Measurements from ENCODE around the gene IMP4.

Gene IMP4, protein sequence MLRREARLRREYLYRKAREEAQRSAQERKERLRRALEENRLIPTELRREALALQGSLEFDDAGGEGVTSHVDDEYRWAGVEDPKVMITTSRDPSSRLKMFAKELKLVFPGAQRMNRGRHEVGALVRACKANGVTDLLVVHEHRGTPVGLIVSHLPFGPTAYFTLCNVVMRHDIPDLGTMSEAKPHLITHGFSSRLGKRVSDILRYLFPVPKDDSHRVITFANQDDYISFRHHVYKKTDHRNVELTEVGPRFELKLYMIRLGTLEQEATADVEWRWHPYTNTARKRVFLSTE

DNA sequence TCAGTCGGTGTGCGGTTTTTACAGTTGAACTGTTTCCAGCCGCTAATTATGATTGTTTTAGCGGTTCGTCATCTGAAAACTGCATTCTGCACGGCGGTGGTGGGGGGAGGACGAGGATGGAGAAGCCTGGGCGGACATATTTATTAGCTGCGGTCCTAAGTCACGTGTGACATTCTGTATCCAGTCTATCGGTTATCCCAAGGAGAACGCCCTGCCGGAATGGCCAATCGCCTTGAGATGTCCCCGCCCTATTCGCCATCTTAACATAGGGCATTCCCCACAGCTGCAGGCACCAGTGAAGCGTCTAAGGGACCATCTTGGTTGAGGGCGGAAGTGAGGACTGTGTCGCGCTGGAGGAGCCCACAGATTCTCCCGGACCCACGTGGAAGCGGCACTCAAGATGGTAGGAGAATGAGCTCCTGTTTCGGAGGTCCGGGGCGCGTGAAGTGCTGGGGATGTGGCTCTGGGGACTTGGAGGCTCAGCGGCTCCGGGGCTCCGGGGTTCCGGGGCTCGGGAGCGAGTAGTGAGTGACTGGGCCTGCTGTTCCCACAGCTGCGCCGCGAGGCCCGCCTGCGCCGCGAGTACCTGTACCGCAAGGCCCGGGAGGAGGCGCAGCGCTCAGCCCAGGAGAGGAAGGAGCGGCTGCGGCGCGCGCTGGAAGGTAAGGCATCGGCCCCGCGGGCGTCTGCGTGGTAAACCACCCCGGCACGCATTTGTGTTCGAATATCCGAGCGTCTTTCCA is at the start of gene IMP4:
Gene IMP4, plus strand, starts transcription at position 365 of the 743 bp plus-strand sequence. Its CDS starts 36 bp downstream, at position 401.
- no peaks in the 10 kb centered on the region for H3K9me3 ChIP-seq (ENCODE audit: control insufficient read depth in 1 of 2, low read length in 2 of 2)
- peaks cover 2 to 14% of the 10 kb centered on the region in 2 donors for H3K4me1 ChIP-seq (ENCODE audit: control insufficient read depth in 1 of 2, insufficient read depth in 2 of 2, low read length in 2 of 2)
- no peaks in the 10 kb centered on the region for H3K27me3 ChIP-seq (ENCODE audit: low read depth, low read length)
- peaks cover 50 to 55% of the 10 kb centered on the region in 2 donors for H3K36me3 ChIP-seq (ENCODE audit: control insufficient read depth in 1 of 2, insufficient read depth in 2 of 2, low read length in 2 of 2)
- peak within 1 kb of the TSS; percentile 97 for H3K27ac ChIP-seq (ENCODE audit: low read length)
- peak within 1 kb of the TSS; percentile 82 to 90 for H3K4me3 ChIP-seq (ENCODE audit: low read depth in 1 of 2, low read length in 2 of 2)

DNA sequence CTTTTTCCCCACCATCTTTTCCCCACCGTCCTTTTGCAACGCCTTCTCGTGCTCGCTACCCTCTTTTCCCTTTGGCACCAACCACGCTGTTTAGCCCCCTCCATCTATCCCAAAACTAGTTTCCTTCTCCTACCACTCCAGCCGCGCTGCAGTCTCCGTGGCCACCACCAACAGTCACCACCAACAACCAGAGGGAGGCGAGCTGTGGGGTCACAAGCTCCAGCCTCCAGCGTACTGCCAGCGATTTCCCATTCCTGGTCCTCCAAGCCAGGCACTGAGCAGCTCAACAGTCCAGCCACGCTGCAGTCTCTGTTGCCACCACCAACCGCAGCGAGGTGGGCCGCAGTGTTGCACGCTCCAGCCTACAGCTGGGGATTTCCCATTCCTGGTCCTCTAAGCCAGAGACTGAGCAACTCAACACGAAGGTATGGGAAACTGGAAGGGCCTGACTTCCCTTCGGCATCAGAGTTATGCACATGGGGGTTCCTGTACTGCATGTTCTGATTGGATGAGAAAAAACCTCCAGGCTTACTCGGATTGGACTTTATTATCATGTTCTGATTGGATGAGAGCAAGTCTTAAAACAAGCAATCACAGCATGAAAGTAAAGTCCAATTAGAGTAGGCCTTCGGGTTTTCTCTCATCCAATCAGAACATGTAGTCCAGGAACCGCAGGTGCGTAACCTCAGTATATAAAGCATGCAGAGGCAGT is 42.3 kb upstream of the IMP4 start:
- no peaks in the 10 kb centered on the region for H3K4me1 ChIP-seq (ENCODE audit: control insufficient read depth in 1 of 2, insufficient read depth in 2 of 2, low read length in 2 of 2)
- H3K9me3 ChIP-seq (ENCODE audit: control insufficient read depth in 1 of 2, low read length in 2 of 2) = no peaks in the 10 kb centered on the region
- H3K27ac ChIP-seq (ENCODE audit: low read length) = no peak overlapping the region
- no peak overlapping the region for H3K4me3 ChIP-seq (ENCODE audit: low read depth in 1 of 2, low read length in 2 of 2)
- H3K36me3 ChIP-seq (ENCODE audit: control insufficient read depth in 1 of 2, insufficient read depth in 2 of 2, low read length in 2 of 2) = no peaks in the 10 kb centered on the region
- H3K27me3 ChIP-seq (ENCODE audit: low read depth, low read length) = no peaks in the 10 kb centered on the region

DNA sequence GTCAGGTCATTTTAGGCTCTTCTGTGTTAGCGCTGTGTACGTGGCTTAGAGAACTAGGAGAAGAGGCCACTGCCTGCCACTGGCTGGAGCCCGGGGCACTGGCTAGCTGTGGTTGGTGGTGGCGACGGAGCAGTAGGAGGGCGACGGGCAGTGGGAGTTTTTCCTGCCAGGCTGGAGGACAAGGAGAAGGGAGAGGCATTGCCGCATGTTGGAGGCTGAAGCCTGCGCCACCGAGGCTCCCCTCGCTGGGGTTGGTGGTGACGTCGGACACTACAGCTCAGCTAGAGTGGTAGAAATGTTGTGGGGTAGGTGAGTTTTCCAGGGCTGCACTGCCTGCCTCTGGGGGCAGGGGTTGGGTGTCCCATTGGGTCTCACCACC is 41.7 kb upstream of the IMP4 start:
- no peaks in the 10 kb centered on the region for H3K36me3 ChIP-seq (ENCODE audit: control insufficient read depth in 1 of 2, insufficient read depth in 2 of 2, low read length in 2 of 2)
- H3K9me3 ChIP-seq (ENCODE audit: control insufficient read depth in 1 of 2, low read length in 2 of 2) = no peaks in the 10 kb centered on the region
- H3K4me1 ChIP-seq (ENCODE audit: control insufficient read depth in 1 of 2, insufficient read depth in 2 of 2, low read length in 2 of 2) = no peaks in the 10 kb centered on the region

DNA sequence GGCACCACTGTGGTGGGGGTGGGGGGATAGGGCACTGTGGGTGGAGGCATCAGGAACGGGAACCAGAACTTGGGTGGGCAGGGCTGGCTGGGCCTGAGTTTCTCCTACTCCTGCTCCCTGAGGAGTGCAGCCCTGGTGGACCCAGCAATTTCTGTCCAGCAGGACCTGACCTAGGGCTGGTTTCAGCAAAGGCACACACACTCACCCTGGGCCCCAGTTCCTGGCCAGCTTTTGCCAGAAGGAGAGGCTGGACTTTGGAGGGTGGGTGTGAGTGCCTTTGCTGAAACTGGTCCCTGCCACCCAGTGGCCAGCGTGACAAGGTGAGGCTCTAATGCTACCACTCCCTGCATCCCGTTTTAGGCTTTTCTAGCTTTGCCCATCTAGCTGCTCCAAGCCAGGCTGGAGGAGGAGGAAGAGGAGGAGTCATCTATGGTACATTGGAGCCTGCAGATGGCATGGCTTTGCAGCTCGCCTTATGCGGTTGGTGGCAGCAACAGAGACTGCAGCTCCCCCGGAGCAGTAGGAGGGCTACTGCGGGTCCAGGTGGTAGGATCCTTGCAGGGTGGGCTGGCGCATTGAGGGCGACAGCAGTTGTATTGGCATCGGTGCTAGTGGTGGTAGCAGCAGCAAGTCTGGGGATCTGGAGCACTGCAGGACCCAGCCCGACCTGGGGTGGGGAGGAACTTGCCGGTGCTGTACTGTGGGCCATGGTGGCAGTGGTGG is 40.4 kb upstream of the IMP4 start:
- Histone ChIP-seq H3K36me3 (ENCODE audit: control insufficient read depth in 1 of 2, insufficient read depth in 2 of 2, low read length in 2 of 2) (no peaks in the 10 kb centered on the region), H3K4me1 (ENCODE audit: control insufficient read depth in 1 of 2, insufficient read depth in 2 of 2, low read length in 2 of 2) (no peaks in the 10 kb centered on the region)

More for the DNA sequence above, 41.7 kb upstream of the IMP4 start:
- Histone ChIP-seq H3K27me3 (ENCODE audit: low read depth, low read length) (no peaks in the 10 kb centered on the region), H3K4me3 (ENCODE audit: low read depth in 1 of 2, low read length in 2 of 2) (no peak overlapping the region), H3K27ac (ENCODE audit: low read length) (no peak overlapping the region)

DNA sequence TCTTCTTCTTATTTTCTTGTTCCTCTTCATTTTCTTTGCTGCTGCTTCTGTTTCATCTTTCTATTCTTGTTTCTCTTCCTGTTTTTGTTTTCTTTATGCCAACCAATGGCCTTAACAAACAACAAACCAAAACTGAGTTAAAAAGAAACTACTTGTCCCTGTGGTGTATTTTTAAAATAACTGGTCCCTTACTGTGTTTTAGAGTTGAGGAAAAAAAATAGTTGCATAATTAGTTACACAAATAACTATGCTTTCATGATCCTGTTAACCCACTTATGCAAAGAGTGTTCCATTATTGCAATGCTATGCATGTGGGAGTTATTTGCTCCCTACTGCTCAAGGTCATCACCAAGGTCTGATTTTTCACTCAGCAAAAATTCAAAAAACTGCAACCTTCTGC is 39.5 kb upstream of the IMP4 start:
- Histone ChIP-seq H3K27ac (ENCODE audit: low read length) (no peak overlapping the region), H3K36me3 (ENCODE audit: control insufficient read depth in 1 of 2, insufficient read depth in 2 of 2, low read length in 2 of 2) (no peaks in the 10 kb centered on the region), H3K9me3 (ENCODE audit: control insufficient read depth in 1 of 2, low read length in 2 of 2) (no peaks in the 10 kb centered on the region), H3K27me3 (ENCODE audit: low read depth, low read length) (no peaks in the 10 kb centered on the region), H3K4me3 (ENCODE audit: low read depth in 1 of 2, low read length in 2 of 2) (no peak overlapping the region), H3K4me1 (ENCODE audit: control insufficient read depth in 1 of 2, insufficient read depth in 2 of 2, low read length in 2 of 2) (no peaks in the 10 kb centered on the region)

More for the DNA sequence above, 40.4 kb upstream of the IMP4 start:
- Histone ChIP-seq H3K4me3 (ENCODE audit: low read depth in 1 of 2, low read length in 2 of 2) (no peak overlapping the region), H3K9me3 (ENCODE audit: control insufficient read depth in 1 of 2, low read length in 2 of 2) (no peaks in the 10 kb centered on the region), H3K27ac (ENCODE audit: low read length) (no peak overlapping the region), H3K27me3 (ENCODE audit: low read depth, low read length) (no peaks in the 10 kb centered on the region)

DNA sequence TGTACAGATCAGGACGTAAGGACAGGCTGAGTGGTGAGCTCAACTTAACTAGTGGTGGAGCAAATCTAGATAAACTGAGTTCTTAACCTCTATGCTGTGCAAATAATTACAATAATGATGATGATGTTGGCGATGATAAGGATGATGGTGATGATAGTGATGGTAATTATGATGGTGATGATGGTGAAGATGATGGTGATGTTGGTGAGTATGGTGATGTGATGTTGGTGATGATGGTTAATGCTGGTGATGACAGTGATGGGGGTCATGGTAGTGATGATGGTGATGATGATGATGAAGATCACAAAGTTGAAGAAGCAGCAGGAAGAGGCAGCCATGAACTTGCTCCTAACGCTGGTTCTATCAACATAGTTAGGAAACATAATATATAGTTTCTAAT is 38.0 kb upstream of the IMP4 start:
- Histone ChIP-seq H3K4me1 (ENCODE audit: control insufficient read depth in 1 of 2, insufficient read depth in 2 of 2, low read length in 2 of 2) (no peaks in the 10 kb centered on the region), H3K27ac (ENCODE audit: low read length) (no peak overlapping the region), H3K4me3 (ENCODE audit: low read depth in 1 of 2, low read length in 2 of 2) (no peak overlapping the region), H3K36me3 (ENCODE audit: control insufficient read depth in 1 of 2, insufficient read depth in 2 of 2, low read length in 2 of 2) (no peaks in the 10 kb centered on the region), H3K27me3 (ENCODE audit: low read depth, low read length) (no peaks in the 10 kb centered on the region), H3K9me3 (ENCODE audit: control insufficient read depth in 1 of 2, low read length in 2 of 2) (no peaks in the 10 kb centered on the region)

DNA sequence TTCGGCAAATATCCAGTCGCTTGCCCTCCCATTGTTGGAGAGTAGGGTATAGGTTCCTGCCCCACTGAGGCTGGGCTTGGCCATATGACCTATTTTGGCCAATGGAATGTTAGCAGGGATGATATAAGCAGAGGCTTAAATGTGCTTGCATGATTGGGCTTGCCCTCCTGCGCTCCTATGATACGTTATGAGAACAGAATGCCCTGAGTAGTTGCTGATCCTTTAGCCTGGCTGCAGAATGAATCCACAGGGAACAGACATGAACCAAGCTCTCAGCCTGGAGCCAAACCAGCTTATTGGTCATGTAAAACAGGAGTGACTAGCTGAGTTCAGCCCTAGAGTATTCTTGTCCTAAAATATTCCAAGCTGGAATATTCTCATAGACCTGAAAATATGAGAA is 34.8 kb upstream of the IMP4 start:
- no peaks in the 10 kb centered on the region for H3K9me3 ChIP-seq (ENCODE audit: control insufficient read depth in 1 of 2, low read length in 2 of 2)
- H3K27me3 ChIP-seq (ENCODE audit: low read depth, low read length) = no peaks in the 10 kb centered on the region
- no peak overlapping the region for H3K27ac ChIP-seq (ENCODE audit: low read length)
- H3K4me3 ChIP-seq (ENCODE audit: low read depth in 1 of 2, low read length in 2 of 2) = no peak overlapping the region
- H3K36me3 ChIP-seq (ENCODE audit: control insufficient read depth in 1 of 2, insufficient read depth in 2 of 2, low read length in 2 of 2) = no peaks in the 10 kb centered on the region
- no peaks in the 10 kb centered on the region for H3K4me1 ChIP-seq (ENCODE audit: control insufficient read depth in 1 of 2, insufficient read depth in 2 of 2, low read length in 2 of 2)

DNA sequence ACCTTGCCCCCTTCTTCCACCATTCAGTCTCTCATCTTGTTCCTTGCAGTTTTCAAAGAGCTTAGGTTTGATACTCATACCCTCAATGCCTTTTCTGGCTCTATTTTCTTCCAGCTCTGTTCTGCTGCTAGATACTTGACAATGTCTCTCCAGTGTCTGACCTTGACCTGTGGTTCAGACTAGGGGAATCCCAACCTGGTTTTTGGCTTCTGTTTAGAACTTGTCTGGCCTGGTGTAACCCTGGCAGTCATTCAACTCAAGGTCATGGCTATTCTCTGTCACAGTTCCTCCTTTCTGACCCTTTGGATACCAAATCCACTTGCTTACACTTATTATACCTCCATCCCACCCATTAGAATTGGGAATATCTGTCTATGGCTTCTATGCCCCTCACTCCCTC is 31.8 kb upstream of the IMP4 start:
- Histone ChIP-seq H3K4me1 (ENCODE audit: control insufficient read depth in 1 of 2, insufficient read depth in 2 of 2, low read length in 2 of 2) (no peaks in the 10 kb centered on the region), H3K36me3 (ENCODE audit: control insufficient read depth in 1 of 2, insufficient read depth in 2 of 2, low read length in 2 of 2) (no peaks in the 10 kb centered on the region), H3K4me3 (ENCODE audit: low read depth in 1 of 2, low read length in 2 of 2) (no peak overlapping the region), H3K27ac (ENCODE audit: low read length) (no peak overlapping the region), H3K27me3 (ENCODE audit: low read depth, low read length) (no peaks in the 10 kb centered on the region), H3K9me3 (ENCODE audit: control insufficient read depth in 1 of 2, low read length in 2 of 2) (no peaks in the 10 kb centered on the region)

DNA sequence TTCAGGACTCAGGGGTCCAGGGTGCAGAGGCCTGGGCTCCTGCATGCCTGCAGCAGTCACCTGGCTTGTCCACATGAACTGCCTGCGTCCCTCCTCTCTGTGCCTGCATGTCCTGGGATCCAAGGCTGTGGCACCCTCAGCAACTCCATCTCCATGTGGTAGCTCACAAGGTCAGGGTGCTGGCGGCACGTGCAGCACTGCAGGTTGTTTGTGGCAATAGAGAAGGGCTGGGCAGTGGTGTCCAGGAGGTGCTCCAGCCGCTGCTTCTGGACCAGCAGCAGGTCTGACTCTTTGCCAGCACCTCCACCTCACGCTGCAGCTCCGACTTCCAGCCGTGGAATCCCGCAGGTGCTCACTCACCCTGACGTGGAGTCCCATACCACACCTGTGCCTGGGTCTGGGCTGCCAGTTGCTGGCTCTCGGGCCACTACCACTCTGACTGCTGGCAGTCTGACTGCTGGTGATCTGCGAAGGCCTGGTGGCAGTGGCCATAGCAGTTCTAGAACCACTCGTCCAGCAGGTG is 28.8 kb upstream of the IMP4 start:
- H3K36me3 ChIP-seq (ENCODE audit: control insufficient read depth in 1 of 2, insufficient read depth in 2 of 2, low read length in 2 of 2) = no peaks in the 10 kb centered on the region

DNA sequence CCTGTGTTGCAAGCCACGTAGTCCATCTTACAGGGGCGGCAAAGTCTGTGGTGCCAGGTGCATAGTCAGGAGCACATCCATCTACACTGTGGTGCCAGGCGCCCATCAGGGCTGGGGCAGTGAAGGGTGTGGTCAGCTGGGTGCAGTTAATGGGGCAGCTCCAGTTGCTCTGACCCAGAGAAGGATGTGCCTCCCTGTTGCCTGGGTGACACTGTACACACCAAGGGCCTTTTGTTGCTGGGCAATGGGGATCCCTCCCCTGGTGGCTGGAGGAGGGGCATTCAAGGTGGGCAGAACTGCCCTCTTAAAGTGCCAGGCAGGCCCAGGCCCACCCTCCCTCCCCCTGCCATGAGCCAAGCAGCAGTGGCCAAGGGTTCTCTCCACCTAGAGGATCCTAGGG is 28.3 kb upstream of the IMP4 start:
- Histone ChIP-seq H3K36me3 (ENCODE audit: control insufficient read depth in 1 of 2, insufficient read depth in 2 of 2, low read length in 2 of 2) (no peaks in the 10 kb centered on the region), H3K4me1 (ENCODE audit: control insufficient read depth in 1 of 2, insufficient read depth in 2 of 2, low read length in 2 of 2) (no peaks in the 10 kb centered on the region), H3K4me3 (ENCODE audit: low read depth in 1 of 2, low read length in 2 of 2) (no peak overlapping the region), H3K27ac (ENCODE audit: low read length) (no peak overlapping the region), H3K27me3 (ENCODE audit: low read depth, low read length) (no peaks in the 10 kb centered on the region), H3K9me3 (ENCODE audit: control insufficient read depth in 1 of 2, low read length in 2 of 2) (no peaks in the 10 kb centered on the region)

More for the DNA sequence above, 28.8 kb upstream of the IMP4 start:
- Histone ChIP-seq H3K27me3 (ENCODE audit: low read depth, low read length) (no peaks in the 10 kb centered on the region), H3K9me3 (ENCODE audit: control insufficient read depth in 1 of 2, low read length in 2 of 2) (no peaks in the 10 kb centered on the region), H3K27ac (ENCODE audit: low read length) (no peak overlapping the region), H3K4me3 (ENCODE audit: low read depth in 1 of 2, low read length in 2 of 2) (no peak overlapping the region), H3K4me1 (ENCODE audit: control insufficient read depth in 1 of 2, insufficient read depth in 2 of 2, low read length in 2 of 2) (no peaks in the 10 kb centered on the region)

DNA sequence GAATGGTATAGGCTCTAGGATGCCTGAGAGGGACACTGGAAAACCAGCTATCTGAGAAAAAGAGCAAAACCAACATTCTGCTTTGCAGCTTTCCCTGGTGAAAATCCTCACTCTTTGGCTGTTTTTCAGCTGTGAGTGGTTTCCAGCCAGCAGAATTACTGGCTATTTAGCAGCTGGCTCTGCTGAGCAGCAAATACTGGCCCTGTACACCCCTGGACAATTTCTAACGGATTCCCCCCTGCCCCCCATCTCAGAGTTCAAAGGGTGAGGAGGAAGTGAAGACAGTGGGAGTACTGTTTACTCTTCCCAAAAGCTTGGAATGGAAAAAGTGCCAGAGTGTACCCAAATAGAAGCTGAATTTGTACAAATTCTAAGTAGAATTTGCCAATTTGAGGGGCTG is 26.1 kb upstream of the IMP4 start:
- Histone ChIP-seq H3K4me1 (ENCODE audit: control insufficient read depth in 1 of 2, insufficient read depth in 2 of 2, low read length in 2 of 2) (no peaks in the 10 kb centered on the region), H3K4me3 (ENCODE audit: low read depth in 1 of 2, low read length in 2 of 2) (no peak overlapping the region), H3K27ac (ENCODE audit: low read length) (no peak overlapping the region), H3K36me3 (ENCODE audit: control insufficient read depth in 1 of 2, insufficient read depth in 2 of 2, low read length in 2 of 2) (no peaks in the 10 kb centered on the region), H3K27me3 (ENCODE audit: low read depth, low read length) (no peaks in the 10 kb centered on the region), H3K9me3 (ENCODE audit: control insufficient read depth in 1 of 2, low read length in 2 of 2) (no peaks in the 10 kb centered on the region)

Measured in muscle layer of duodenum (tissue), 2 donors.